ENCODE data around the gene ZBTB49.

Gene ZBTB49

DNA sequence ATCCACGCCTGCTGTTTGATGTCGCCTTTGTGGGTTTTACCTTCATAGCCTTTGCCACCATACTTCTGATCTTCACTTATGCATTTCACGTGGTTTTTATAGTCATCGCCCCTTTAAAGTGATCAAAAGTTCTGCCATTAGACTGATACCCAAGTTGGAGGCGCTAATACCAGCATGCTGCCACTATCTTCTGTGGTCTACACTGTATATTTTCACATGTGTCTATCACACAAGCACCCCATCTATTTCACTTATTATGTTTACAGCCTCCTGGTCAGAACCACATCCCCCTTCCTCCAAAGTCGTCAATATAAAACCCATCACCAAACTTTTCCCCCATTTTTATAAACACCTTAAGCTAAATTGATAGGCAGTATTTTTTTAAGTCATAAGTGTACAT is 8.3 kb upstream of the ZBTB49 start:
- DNase-seq: no peak

GRCh38 chr4:4284827-4285618 is 5.0 kb upstream of the ZBTB49 start:
- no peak for DNase-seq

GRCh38 chr4:4288098-4288497 is 2.0 kb upstream of the ZBTB49 start:
- no peak for DNase-seq

GRCh38 chr4:4289055-4289454 is 996 bp upstream of the ZBTB49 start:
- DNase-seq: no peak

- DNase-seq: no peak
Measured at GRCh38 chr4:4289597-4289940, 482 bp upstream of the ZBTB49 start.

GRCh38 chr4:4293279-4293678 is 3.2 kb downstream of the ZBTB49 start:
- no peak for DNase-seq

GRCh38 chr4:4296283-4296846 is 6.3 kb downstream of the ZBTB49 start:
- no peak for DNase-seq

DNA sequence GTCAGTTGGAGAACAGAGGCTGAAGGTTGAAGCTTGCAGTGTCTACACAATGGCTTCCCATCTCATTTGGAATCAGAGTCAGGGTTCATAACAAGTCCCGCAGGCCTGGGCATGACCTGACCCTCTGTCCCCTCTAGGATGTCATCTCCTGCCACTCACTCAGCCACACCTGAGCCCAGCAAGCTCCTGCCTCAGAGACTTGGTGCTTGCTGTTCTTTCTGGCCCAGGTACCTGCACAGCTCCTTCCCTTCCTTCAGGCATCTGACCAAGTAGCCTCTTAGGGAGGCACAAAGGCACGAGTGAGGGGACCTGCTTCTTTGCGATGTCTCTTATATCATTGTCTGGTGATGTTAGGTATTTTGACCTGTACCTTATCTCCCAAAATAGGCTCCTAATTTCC is 9.0 kb downstream of the ZBTB49 start:
- no peak for DNase-seq

GRCh38 chr4:4302001-4302400 is 11.9 kb downstream of the ZBTB49 start:
- no peak for DNase-seq

- no peak for DNase-seq
Measured at GRCh38 chr4:4302416-4302815, 12.4 kb downstream of the ZBTB49 start.

GRCh38 chr4:4306920-4307319 is 16.9 kb downstream of the ZBTB49 start:
- no peak for DNase-seq

GRCh38 chr4:4308800-4309441 is 18.9 kb downstream of the ZBTB49 start:
- DNase-seq: no peak

- no peak for DNase-seq
Measured at GRCh38 chr4:4311193-4311592, 21.1 kb downstream of the ZBTB49 start.

GRCh38 chr4:4315461-4316149 is 25.6 kb downstream of the ZBTB49 start:
- DNase-seq: no peak

GRCh38 chr4:4316150-4316495 is 26.1 kb downstream of the ZBTB49 start:
- DNase-seq: no peak

GRCh38 chr4:4317496-4318232 is 27.6 kb downstream of the ZBTB49 start:
- no peak for DNase-seq

- DNase-seq: no peak
Measured at GRCh38 chr4:4320528-4320927, 30.5 kb downstream of the ZBTB49 start.

DNA sequence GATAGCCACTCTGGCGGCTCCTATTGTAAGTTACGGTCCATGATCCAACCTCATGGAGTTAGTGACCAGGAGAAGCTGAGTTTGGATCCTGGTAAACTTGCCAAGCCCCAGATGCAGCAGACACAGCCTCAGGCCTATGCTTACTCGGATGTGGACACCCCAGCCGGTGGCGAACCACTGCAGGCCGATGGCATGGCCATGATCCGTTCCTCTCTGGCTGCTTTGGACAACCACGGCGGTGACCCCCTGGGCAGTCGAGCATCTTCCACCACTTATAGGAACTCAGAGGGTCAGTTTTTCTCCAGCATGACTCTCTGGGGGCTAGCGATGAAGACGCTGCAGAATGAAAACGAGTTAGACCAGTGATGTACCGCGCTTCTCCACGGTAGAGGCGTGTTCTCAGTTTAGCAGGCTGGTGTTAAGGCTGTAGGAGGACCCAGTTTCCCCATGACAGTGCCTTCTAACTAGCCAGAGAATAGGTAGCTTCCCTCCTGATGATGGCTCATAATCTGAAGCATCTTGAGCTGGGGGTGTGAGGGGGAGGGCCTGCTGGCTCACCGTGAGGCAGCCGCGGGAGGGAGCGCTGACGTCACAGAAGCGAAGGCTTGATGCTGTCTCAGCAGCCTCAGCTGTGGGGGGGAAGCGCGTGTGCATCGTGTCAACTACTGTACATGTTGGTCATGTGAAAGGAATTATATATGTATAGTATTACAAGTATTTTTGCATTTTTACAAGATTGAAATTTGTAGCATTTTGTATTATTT is 31.1 kb downstream of the ZBTB49 start:
- DNase-seq: no peak

DNA sequence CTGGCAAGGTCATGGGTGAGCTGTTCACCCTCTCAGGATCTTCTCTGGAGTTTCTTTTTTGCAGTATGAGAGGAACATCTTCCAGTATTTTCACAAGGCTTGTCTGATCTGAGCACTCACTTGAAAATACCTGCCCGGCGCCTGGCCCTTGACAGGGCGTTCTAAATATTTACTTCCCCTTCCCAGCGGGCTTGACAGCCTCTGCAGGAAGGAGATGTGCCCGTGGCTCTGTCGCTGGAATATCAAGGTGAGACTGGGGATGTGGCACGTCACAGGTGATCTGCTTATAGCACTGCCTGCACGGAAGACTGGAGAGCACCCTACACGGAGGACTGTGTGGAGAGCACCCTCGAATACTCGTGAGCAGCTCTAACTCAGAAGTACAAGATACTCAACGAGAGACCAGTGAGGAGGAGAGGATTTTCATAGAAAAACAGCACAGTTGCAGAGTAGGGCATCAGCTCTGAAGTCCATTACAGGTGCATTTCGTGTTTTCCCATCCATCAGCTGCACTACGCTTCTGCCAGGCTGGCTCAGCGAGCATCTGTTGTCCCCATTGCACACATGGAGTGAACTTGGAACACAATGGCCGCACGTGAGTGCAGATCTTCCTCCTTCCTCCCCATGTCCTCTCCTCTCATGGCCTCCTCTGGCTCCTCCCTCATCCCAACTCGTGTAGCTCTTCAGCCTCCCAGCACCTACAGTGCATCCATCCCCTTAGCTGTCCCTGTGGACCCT is 32.1 kb downstream of the ZBTB49 start:
- DNase-seq: no peak

DNA sequence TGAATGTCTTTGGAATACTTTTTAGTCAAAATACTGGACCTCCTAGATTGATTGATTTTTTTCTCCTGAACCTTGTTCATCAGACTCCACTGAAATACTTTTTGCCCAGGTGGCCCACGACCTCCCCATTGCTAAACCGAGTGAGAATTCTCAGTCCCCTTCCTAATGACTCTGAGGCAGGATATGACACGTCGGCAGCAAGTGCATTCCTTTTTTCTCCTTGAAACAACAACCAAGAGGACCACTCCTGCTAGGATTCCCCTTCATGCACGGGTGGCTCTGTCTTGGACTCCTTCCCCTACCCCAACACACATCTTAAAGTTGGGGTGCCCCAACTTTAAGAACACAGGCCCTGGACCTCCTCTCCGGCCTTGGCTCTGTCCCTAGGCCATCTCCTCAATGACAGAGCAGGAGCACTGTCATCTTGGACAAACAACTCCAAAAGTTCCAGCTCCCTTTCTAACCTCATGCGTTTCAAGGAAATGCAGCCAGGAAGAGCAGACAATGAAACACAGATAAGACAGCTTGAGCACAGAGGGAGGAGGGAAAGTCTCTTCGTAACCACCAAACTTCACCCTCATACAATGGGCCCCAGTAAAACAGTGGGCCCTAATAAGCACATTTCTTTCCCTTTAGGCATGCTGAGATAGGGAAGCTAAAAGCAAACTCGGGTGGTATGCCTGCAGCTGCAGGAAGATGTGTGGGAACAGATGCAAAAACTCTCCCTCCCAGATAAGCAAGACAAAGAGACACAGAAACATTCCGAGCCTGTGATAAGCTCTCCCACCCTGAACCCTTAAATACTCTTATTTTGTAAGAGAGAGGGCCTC is 33.9 kb downstream of the ZBTB49 start:
- no peak for DNase-seq

- no peak for DNase-seq
Measured at GRCh38 chr4:4325321-4325720, 35.3 kb downstream of the ZBTB49 start.
